ENCODE results near the gene TSPAN2. TPM values are rescaled to one million over a fixed set of nuclear protein-coding genes. Genes with fewer than 3 reads are reported as not detected.

TSPAN2 gene
- total RNA-seq, 4 donors from 2014 or later = 53.7 to 85.1 (median 63.8) TPM

DNA sequence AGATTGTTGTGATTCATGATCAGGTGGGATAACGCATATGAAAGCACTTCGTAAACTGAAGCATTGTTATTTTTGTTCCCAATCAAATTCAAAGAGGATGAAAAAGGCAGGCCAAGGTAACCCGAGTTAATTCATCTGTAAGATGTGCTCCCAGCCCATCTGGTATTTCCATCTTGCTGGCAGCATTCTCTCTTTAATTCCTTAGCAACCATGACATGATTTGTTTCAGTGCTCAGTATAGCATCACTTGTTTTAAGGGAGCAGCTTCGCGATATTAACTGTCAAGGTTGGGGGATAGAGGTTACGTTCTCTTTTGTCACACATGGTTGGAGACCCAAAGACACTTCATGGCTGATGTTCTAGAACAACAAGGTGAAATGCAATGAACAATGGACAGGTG is 6.4 kb downstream of the TSPAN2 start:
- ATAC-seq = no peak
- Histone ChIP-seq H3K4me3 (no peak overlapping the region), H3K4me1 (peaks cover 9 to 71% (median 11%) of the 10 kb centered on the region in 3 donors), H3K36me3 (no peaks in the 10 kb centered on the region), H3K9me3 (no peaks in the 10 kb centered on the region), H3K27ac (peak overlapping the region; percentile 87 to 97 (median 92)), H3K27me3 (no peaks in the 10 kb centered on the region)
- TF ChIP-seq POLR2AphosphoS5 (IDR thresholded peaks at IDR 0.05) = no peak
- no peak for TF ChIP-seq POLR2A (IDR thresholded peaks at IDR 0.05)
- TF ChIP-seq CTCF (IDR thresholded peaks at IDR 0.05) = no peak
- no peak for TF ChIP-seq EP300 (IDR thresholded peaks at IDR 0.05)
- WGBS, 2 donors (ENCODE audit: low coverage in 1 of 2) = 27 to 52% methylated on average over 6 of the region's 6 CpGs

- no peak for ATAC-seq
- peak overlapping the region in 1 of 4 donors; percentile 12 for H3K27ac ChIP-seq
- no peak for TF ChIP-seq POLR2AphosphoS5 (IDR thresholded peaks at IDR 0.05)
- H3K36me3 ChIP-seq = no peaks in the 10 kb centered on the region
- 85 to 88% methylated on average over 3 of the region's 4 CpGs for WGBS, 2 donors (ENCODE audit: low coverage in 1 of 2)
- no peaks in the 10 kb centered on the region for H3K27me3 ChIP-seq
- no peaks in the 10 kb centered on the region for H3K9me3 ChIP-seq
- peaks cover 12 to 72% (median 19%) of the 10 kb centered on the region in 3 donors for H3K4me1 ChIP-seq
- no peak overlapping the region for H3K4me3 ChIP-seq
Observed at GRCh38 chr1:115078708-115079107, 10.6 kb downstream of the TSPAN2 start.

DNA sequence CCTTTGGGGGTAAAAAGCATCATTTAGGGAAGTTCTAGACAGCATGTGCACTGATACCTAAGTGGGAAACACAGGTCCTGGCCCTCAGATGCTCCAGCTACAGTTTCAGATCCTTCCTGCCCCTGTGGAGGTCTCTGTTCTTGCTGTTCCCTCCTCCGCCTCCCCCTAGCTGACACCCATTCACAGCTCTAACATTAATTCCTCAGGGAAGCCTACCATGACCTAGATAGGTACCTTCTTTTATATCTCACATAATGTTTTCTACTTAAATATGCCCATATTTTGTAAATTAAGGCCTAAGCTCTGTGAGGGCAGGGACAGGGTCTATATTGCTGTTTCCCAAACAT is 11.3 kb downstream of the TSPAN2 start:
- Histone ChIP-seq H3K4me3 (no peak overlapping the region), H3K27ac (peak overlapping the region in 3 of 4 donors; percentile 3 to 51 (median 25)), H3K4me1 (peaks cover 9 to 72% (median 17%) of the 10 kb centered on the region in 3 donors), H3K27me3 (no peaks in the 10 kb centered on the region), H3K36me3 (no peaks in the 10 kb centered on the region), H3K9me3 (no peaks in the 10 kb centered on the region)
- TF ChIP-seq POLR2A (IDR thresholded peaks at IDR 0.05) (no peak), EP300 (IDR thresholded peaks at IDR 0.05) (no peak), CTCF (IDR thresholded peaks at IDR 0.05) (no peak)
- no peak for ATAC-seq
- 100% methylated on average over 1 of the region's 1 CpG; no CpG with 5 or more reads in 1 of the 2 donors for WGBS, 2 donors (ENCODE audit: low coverage in 1 of 2)

DNA sequence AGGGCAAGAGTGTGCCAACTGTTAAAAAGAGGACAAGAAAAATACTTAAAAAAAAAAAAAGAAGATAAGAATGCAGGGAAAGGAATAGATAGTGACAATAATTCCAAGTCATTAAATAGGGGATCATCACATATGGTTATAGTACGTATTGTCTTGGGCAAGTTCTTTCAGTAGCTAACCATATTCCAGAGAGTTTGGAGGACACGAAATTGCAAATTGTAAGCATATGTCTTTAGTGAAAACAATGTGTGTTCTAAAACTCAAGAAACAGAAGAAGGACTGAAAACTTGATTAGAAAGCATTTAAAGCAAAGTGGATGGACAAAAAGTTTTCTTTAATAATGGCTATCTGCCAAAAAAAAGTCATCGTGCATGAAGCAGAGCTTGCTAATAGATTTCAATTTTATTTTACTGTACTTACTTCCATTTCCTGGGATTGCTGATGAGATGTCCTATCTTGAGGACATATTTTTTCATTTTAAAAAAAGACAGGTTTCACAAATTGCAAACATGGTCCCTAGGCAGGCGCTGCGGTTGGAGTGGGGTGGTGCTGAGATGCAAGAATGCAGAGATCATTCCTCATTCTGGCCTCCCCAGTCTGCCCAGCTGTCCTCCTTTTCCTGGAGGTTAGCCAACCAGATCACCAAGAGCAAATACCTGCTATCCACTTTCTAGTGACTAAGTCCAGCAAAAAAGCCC is 11.9 kb downstream of the TSPAN2 start:
- TF ChIP-seq CTCF (IDR thresholded peaks at IDR 0.05) (no peak), POLR2AphosphoS5 (IDR thresholded peaks at IDR 0.05) (no peak), POLR2A (IDR thresholded peaks at IDR 0.05) (no peak), EP300 (IDR thresholded peaks at IDR 0.05) (no peak)
- Histone ChIP-seq H3K4me1 (peaks cover 11 to 72% (median 20%) of the 10 kb centered on the region in 3 donors), H3K36me3 (no peaks in the 10 kb centered on the region), H3K4me3 (no peak overlapping the region), H3K27me3 (no peaks in the 10 kb centered on the region), H3K27ac (peak overlapping the region in 3 of 4 donors; percentile 3 to 51 (median 25)), H3K9me3 (no peaks in the 10 kb centered on the region)
- ATAC-seq = no peak
- 43 to 56% methylated on average over 5 of the region's 5 CpGs for WGBS, 2 donors (ENCODE audit: low coverage in 1 of 2)

- 40 to 59% methylated on average over 1 to 4 of the region's 4 CpGs for WGBS, 2 donors (ENCODE audit: low coverage in 1 of 2)
- Histone ChIP-seq H3K9me3 (no peaks in the 10 kb centered on the region), H3K4me1 (peaks cover 11 to 73% (median 20%) of the 10 kb centered on the region in 3 donors), H3K27me3 (no peaks in the 10 kb centered on the region), H3K36me3 (no peaks in the 10 kb centered on the region), H3K27ac (peak overlapping the region; percentile 34 to 86 (median 73)), H3K4me3 (no peak overlapping the region)
- peak; percentile 29 for ATAC-seq
- TF ChIP-seq POLR2A (IDR thresholded peaks at IDR 0.05) = no peak
- no peak for TF ChIP-seq EP300 (IDR thresholded peaks at IDR 0.05)
- peak; percentile 73 for TF ChIP-seq POLR2AphosphoS5 (IDR thresholded peaks at IDR 0.05)
- TF ChIP-seq CTCF (IDR thresholded peaks at IDR 0.05) = no peak
Observed at GRCh38 chr1:115076384-115076915, 12.9 kb downstream of the TSPAN2 start.

Measured in gastroesophageal sphincter (tissue), 4 donors.